Measurements from ENCODE around the gene FAM168B. TPM values are rescaled to one million over a fixed set of nuclear protein-coding genes. Genes with fewer than 3 reads are reported as not detected.

FAM168B gene
- total RNA-seq, 1 donor from 2014 or later = 96.1 TPM

- ATAC-seq (no peak), DNase-seq (no peak)
- intact Hi-C loops (cut with micrococcal nuclease) = no loop called here
Measured at GRCh38 chr2:131044075-131044756, 49.0 kb downstream of the FAM168B start.

- intact Hi-C loops (cut with micrococcal nuclease) = no loop called here
- no peak for DNase-seq
- no peak for ATAC-seq
Measured at GRCh38 chr2:131043199-131044074, 49.8 kb downstream of the FAM168B start.

- intact Hi-C loops (cut with micrococcal nuclease) = no loop called here
- no peak for DNase-seq
- ATAC-seq = no peak
Measured at GRCh38 chr2:131042148-131042775, 51.0 kb downstream of the FAM168B start.

- intact Hi-C loops (cut with micrococcal nuclease) = no loop called here
- DNase-seq = no peak
- no peak for ATAC-seq
Measured at GRCh38 chr2:131041402-131042147, 51.7 kb downstream of the FAM168B start.

- ATAC-seq (no peak), DNase-seq (peak; percentile 26)
- intact Hi-C loops (cut with micrococcal nuclease) = no loop called here
Measured at GRCh38 chr2:131040661-131041401, 52.4 kb downstream of the FAM168B start.

GRCh38 chr2:131039908-131040660 is 53.2 kb downstream of the FAM168B start:
- DNase-seq = peak; percentile 26
- no peak for ATAC-seq
- intact Hi-C loops (cut with micrococcal nuclease) = no loop called here

GRCh38 chr2:131039535-131039907 is 53.7 kb downstream of the FAM168B start:
- DNase-seq (peak; percentile 29), ATAC-seq (no peak)
- intact Hi-C loops (cut with micrococcal nuclease) = no loop called here

- DNase-seq (peak; percentile 17), ATAC-seq (no peak)
- intact Hi-C loops (cut with micrococcal nuclease) = no loop called here
Measured at GRCh38 chr2:131039101-131039440, 54.2 kb downstream of the FAM168B start.

GRCh38 chr2:131038258-131039100 is 54.8 kb downstream of the FAM168B start:
- DNase-seq (peak; percentile 19), ATAC-seq (no peak)
- intact Hi-C loops (cut with micrococcal nuclease) = no loop called here

GRCh38 chr2:131037398-131038257 is 55.6 kb downstream of the FAM168B start:
- ATAC-seq (no peak), DNase-seq (no peak)
- intact Hi-C loops (cut with micrococcal nuclease) = no loop called here

GRCh38 chr2:131036696-131037397 is 56.4 kb downstream of the FAM168B start:
- intact Hi-C loops (cut with micrococcal nuclease) = no loop called here
- ATAC-seq = no peak
- DNase-seq = no peak

GRCh38 chr2:131036269-131036668 is 57.0 kb downstream of the FAM168B start:
- intact Hi-C loops (cut with micrococcal nuclease) = no loop called here
- DNase-seq (no peak), ATAC-seq (no peak)

- ATAC-seq = no peak
- no peak for DNase-seq
- intact Hi-C loops (cut with micrococcal nuclease) = no loop called here
Measured at GRCh38 chr2:131035826-131036231, 57.4 kb downstream of the FAM168B start.

- intact Hi-C loops (cut with micrococcal nuclease) = no loop called here
- ATAC-seq (no peak), DNase-seq (no peak)
Measured at GRCh38 chr2:131035112-131035825, 58.0 kb downstream of the FAM168B start.

Measured in left ventricle myocardium superior (tissue), 1 donor.